Measurements from ENCODE around the gene PDGFA.

DNA sequence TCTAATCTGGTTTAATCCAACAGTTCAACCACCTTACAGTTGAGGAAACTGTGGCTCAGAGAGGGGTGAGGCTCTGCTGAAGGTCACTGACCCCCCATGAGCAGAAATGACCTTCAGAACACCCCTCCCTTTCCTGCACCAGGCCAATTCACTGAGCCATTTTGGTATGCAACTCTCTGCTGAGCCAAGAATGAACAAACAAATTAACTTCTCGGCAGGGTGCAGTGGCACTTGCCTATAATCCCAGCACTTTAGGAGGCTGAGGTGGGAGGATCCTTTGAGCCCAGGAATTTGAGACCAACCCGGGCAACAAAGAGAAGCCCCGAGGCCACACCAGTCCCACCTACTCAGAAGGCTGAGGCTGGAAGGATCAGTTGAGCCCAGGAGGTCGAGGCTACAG is 29.8 kb downstream of the PDGFA start:
- no peak for TF ChIP-seq CTCF (IDR thresholded peaks at IDR 0.05)
- TF ChIP-seq POLR2A (IDR thresholded peaks at IDR 0.05) = no peak
